ENCODE data around the gene LSM10. TPM values are rescaled to one million over a fixed set of nuclear protein-coding genes. Genes with fewer than 3 reads are reported as not detected.

The LSM10 gene
- total RNA-seq (2014; rRNA removed; shearing (Covaris generic); ENCODE audit: low replicate concordance) = 19.4 and 19.5 TPM in 2 replicates

DNA sequence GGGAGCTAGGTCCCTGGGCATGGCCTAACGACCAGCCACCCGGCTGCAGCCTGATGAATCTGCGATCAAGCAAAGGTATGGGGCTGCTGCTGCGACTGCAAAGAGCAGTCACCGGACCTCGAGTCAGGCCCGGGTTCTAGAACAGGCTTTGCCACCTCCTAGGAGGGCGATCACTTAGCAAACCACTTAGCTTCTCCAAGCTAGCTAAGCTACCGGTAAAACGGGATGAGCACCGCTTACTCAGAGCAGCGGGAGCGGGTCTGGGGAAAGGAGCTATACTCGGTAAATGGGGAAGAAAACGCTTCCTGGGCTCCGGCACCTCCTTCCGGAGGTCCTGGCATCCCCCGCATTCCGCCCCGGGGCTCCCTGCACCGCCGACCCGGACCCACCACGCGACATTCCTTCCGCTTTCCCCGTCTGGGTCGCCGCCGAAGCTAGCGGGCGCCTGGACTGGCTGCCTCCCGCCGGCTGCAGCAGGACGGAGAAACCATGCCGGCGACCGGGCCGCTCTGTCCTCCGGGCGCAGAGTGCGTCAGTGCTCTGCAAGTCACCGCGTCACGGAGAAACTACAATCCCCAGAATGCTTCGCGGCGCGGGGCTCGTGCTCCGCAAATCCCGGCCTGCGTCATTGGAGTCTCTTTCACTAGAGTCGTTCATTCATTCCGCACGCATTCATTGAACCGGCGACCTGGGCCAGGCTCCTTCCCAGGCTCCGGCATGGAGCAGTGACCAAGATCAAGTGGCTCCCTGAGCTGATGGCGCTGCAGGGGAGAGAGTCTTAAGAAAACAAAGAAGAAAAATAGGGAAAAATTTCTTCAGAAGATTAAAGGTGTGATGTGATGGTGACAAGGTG lies at the start of gene LSM10:
TSS of gene LSM10 (minus strand) at position 531 of the 853 bp plus-strand sequence. CDS start 3,779 bp downstream, outside the sequence.
- Histone ChIP-seq H3K9me2 (replicated peaks; ENCODE audit: insufficient read depth, low read length) (no peaks in the 10 kb centered on the region), H3K9me3 (ENCODE audit: low read length) (no peaks in the 10 kb centered on the region), H3K27ac (ENCODE audit: low read length) (peak within 1 kb of the TSS; percentile 58), H3K4me1 (ENCODE audit: low read length) (peaks cover 52% of the 10 kb centered on the region), H3K79me2 (ENCODE audit: low read length) (peaks cover 62% of the 10 kb centered on the region), H3K9ac (ENCODE audit: low read length) (peak within 1 kb of the TSS; percentile 92), H3K4me2 (ENCODE audit: low read depth, low read length, poor library complexity, severe bottlenecking) (peak within 1 kb of the TSS; percentile 96), H3K36me3 (ENCODE audit: insufficient read depth, low read length) (peaks cover 12% of the 10 kb centered on the region; the same call in 1 of the 2 replicates), H3K27me3 (ENCODE audit: low read length) (no peaks in the 10 kb centered on the region), H2AFZ (ENCODE audit: low read length) (peak within 1 kb of the TSS; percentile 51), H4K20me1 (ENCODE audit: insufficient read depth, low read depth, low read length) (no peaks in the 10 kb centered on the region), H3K4me3 (ENCODE audit: low read length) (peak within 1 kb of the TSS; percentile 92)
- DNase-seq = peak; percentile 97

DNA sequence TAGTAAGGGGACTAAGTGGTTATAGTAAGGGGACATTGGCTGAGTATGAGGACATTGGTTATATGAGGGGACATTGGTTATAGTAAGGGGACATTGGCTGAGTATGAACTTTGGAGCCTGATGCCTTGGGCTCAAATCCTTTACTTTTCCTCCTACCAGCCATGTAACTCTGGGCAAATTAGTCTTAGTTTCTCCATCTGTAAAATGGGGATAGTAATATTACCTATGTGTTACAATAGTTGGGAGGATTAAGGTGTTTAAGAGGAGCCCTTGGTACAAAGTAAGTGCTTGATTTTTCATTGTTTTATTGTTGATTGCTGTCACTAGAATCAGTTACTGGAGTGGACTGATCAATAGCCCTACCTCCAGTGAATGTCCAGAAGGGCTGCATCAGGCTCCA lies 49.7 kb upstream of the LSM10 start:
- Histone ChIP-seq H3K27me3 (ENCODE audit: low read length) (no peaks in the 10 kb centered on the region), H3K4me1 (ENCODE audit: low read length) (peaks cover 17% of the 10 kb centered on the region), H3K9me2 (replicated peaks; ENCODE audit: insufficient read depth, low read length) (no peaks in the 10 kb centered on the region), H3K4me3 (ENCODE audit: low read length) (no peak overlapping the region), H3K9me3 (ENCODE audit: low read length) (no peaks in the 10 kb centered on the region), H3K79me2 (ENCODE audit: low read length) (no peaks in the 10 kb centered on the region), H3K9ac (ENCODE audit: low read length) (no peak overlapping the region), H3K27ac (ENCODE audit: low read length) (no peak overlapping the region), H4K20me1 (ENCODE audit: insufficient read depth, low read depth, low read length) (no peaks in the 10 kb centered on the region), H3K36me3 (ENCODE audit: insufficient read depth, low read length) (no peaks in the 10 kb centered on the region), H2AFZ (ENCODE audit: low read length) (no peak overlapping the region), H3K4me2 (ENCODE audit: low read depth, low read length, poor library complexity, severe bottlenecking) (no peak overlapping the region)
- DNase-seq = no peak

DNA sequence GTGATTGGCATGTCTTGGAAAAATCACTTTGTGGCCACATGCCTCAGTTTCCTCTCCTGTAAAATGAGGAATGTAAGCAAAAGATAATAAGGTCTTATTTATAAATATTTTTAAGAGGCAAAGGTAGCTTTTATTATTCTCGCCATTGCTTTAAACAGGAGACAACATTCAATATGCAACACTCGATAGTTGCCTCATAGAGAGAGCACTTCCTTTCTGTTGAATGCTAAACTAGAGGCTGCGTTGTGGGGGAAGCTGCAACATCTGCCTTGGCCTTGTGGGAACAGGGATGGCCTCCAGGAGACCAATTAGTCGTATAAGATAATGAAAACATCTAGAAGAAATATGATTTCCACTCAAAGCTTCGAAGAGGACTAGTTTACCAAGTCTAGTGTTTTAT lies 49.0 kb upstream of the LSM10 start:
- Histone ChIP-seq H3K4me1 (ENCODE audit: low read length) (peaks cover 17% of the 10 kb centered on the region), H3K9ac (ENCODE audit: low read length) (no peak overlapping the region), H4K20me1 (ENCODE audit: insufficient read depth, low read depth, low read length) (no peaks in the 10 kb centered on the region), H3K27ac (ENCODE audit: low read length) (no peak overlapping the region), H3K9me2 (replicated peaks; ENCODE audit: insufficient read depth, low read length) (no peaks in the 10 kb centered on the region), H2AFZ (ENCODE audit: low read length) (no peak overlapping the region), H3K9me3 (ENCODE audit: low read length) (no peaks in the 10 kb centered on the region), H3K36me3 (ENCODE audit: insufficient read depth, low read length) (no peaks in the 10 kb centered on the region), H3K79me2 (ENCODE audit: low read length) (no peaks in the 10 kb centered on the region), H3K4me3 (ENCODE audit: low read length) (no peak overlapping the region), H3K27me3 (ENCODE audit: low read length) (no peaks in the 10 kb centered on the region), H3K4me2 (ENCODE audit: low read depth, low read length, poor library complexity, severe bottlenecking) (no peak overlapping the region)
- DNase-seq = no peak

DNA sequence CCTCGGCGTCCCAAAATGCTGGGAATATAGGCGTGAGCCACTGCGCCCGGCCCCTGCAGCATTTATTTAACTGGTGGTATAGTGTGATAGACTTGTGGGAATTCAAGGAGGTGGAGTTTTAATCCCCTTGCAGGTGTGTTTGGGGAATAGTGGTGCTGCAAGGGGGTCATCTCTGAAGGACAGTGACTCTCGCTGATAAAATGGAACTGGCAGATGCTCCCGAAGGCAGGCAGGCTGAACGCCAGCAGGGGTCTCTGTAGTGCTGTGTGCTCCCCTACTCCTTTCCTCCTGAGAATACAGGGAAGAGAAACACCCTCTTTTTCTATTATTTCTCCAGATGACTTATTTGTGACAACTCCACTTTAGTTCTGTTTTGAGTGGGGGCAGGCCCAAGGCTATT lies 48.6 kb upstream of the LSM10 start:
- Histone ChIP-seq H3K9me2 (replicated peaks; ENCODE audit: insufficient read depth, low read length) (no peaks in the 10 kb centered on the region), H3K9me3 (ENCODE audit: low read length) (no peaks in the 10 kb centered on the region), H3K4me2 (ENCODE audit: low read depth, low read length, poor library complexity, severe bottlenecking) (no peak overlapping the region), H3K4me1 (ENCODE audit: low read length) (peaks cover 14% of the 10 kb centered on the region), H3K9ac (ENCODE audit: low read length) (no peak overlapping the region), H4K20me1 (ENCODE audit: insufficient read depth, low read depth, low read length) (no peaks in the 10 kb centered on the region), H3K4me3 (ENCODE audit: low read length) (no peak overlapping the region), H2AFZ (ENCODE audit: low read length) (no peak overlapping the region), H3K27ac (ENCODE audit: low read length) (no peak overlapping the region), H3K36me3 (ENCODE audit: insufficient read depth, low read length) (no peaks in the 10 kb centered on the region), H3K79me2 (ENCODE audit: low read length) (no peaks in the 10 kb centered on the region), H3K27me3 (ENCODE audit: low read length) (no peaks in the 10 kb centered on the region)
- DNase-seq = peak; percentile 60

DNA sequence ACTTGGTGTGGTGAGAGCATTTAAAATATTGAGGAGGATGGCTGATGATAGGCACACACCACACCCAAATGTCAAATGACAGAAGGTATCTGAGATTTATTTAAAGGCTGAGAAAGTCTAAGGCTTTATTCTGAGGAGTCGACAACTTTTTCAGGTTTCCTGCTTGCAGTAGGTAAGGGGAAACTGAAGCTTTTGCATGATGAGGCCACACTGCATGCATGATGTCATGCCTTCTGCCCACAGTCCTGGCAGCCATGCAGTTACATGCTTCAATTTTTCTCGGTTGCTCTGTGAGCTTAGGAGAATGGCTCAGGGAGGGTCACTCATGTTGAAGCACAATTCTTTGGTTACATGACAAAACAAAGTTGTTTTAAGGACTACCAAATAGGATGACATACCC lies 45.6 kb upstream of the LSM10 start:
- Histone ChIP-seq H2AFZ (ENCODE audit: low read length) (no peak overlapping the region), H3K9me3 (ENCODE audit: low read length) (no peaks in the 10 kb centered on the region), H3K79me2 (ENCODE audit: low read length) (no peaks in the 10 kb centered on the region), H3K4me2 (ENCODE audit: low read depth, low read length, poor library complexity, severe bottlenecking) (no peak overlapping the region), H3K27ac (ENCODE audit: low read length) (no peak overlapping the region), H3K9me2 (replicated peaks; ENCODE audit: insufficient read depth, low read length) (no peaks in the 10 kb centered on the region), H3K36me3 (ENCODE audit: insufficient read depth, low read length) (no peaks in the 10 kb centered on the region), H3K27me3 (ENCODE audit: low read length) (no peaks in the 10 kb centered on the region), H3K9ac (ENCODE audit: low read length) (no peak overlapping the region), H3K4me1 (ENCODE audit: low read length) (peaks cover 4% of the 10 kb centered on the region), H3K4me3 (ENCODE audit: low read length) (no peak overlapping the region), H4K20me1 (ENCODE audit: insufficient read depth, low read depth, low read length) (no peaks in the 10 kb centered on the region)
- DNase-seq = no peak

DNA sequence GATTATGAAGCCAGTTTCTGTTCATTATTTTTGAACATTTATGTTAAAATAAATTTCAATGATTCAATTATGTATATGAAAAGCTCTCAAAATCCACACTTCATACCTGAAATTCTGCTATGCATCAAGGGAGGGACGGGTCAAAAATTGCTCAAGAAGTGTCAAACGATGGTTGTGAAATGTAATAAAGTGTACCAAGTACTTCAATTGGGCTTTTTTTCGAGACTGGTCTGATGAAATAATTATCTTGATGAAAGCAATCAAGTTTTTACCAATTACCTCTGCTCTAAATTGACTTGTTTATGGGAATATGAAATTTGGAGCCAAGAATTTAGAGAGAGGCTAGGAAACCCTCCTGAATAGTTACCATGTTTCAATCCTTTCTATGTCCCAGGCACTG lies 44.6 kb upstream of the LSM10 start:
- H3K9me3 ChIP-seq (ENCODE audit: low read length) = no peaks in the 10 kb centered on the region
- no peak overlapping the region for H3K4me2 ChIP-seq (ENCODE audit: low read depth, low read length, poor library complexity, severe bottlenecking)
- H3K79me2 ChIP-seq (ENCODE audit: low read length) = no peaks in the 10 kb centered on the region
- peaks cover 4% of the 10 kb centered on the region for H3K4me1 ChIP-seq (ENCODE audit: low read length)
- DNase-seq = no peak
- H4K20me1 ChIP-seq (ENCODE audit: insufficient read depth, low read depth, low read length) = no peaks in the 10 kb centered on the region
- H3K9ac ChIP-seq (ENCODE audit: low read length) = no peak overlapping the region
- H3K4me3 ChIP-seq (ENCODE audit: low read length) = no peak overlapping the region
- no peaks in the 10 kb centered on the region for H3K27me3 ChIP-seq (ENCODE audit: low read length)
- H3K36me3 ChIP-seq (ENCODE audit: insufficient read depth, low read length) = no peaks in the 10 kb centered on the region
- no peak overlapping the region for H2AFZ ChIP-seq (ENCODE audit: low read length)
- H3K9me2 ChIP-seq (replicated peaks; ENCODE audit: insufficient read depth, low read length) = no peaks in the 10 kb centered on the region
- no peak overlapping the region for H3K27ac ChIP-seq (ENCODE audit: low read length)

DNA sequence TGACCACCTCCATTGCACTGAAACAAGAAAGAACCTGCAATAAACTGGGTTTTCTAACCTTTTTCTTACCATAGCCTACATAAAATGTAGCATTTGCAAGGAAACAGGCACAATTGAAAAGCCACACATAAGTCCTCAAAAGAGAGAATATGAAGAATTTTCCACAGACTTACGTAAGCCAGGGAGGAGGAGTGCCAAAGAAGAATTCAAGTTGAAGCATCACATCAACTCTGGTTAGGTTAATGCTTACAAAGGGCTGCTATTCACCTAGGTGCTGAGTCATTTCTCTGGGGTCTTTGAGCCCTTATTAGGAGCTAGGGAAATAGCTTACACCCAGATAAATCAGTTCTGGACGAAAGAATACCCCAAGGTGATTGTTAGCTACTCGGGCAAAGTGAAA lies 42.9 kb upstream of the LSM10 start:
- H3K4me2 ChIP-seq (ENCODE audit: low read depth, low read length, poor library complexity, severe bottlenecking) = no peak overlapping the region
- no peak overlapping the region for H2AFZ ChIP-seq (ENCODE audit: low read length)
- H3K27ac ChIP-seq (ENCODE audit: low read length) = no peak overlapping the region
- H3K36me3 ChIP-seq (ENCODE audit: insufficient read depth, low read length) = no peaks in the 10 kb centered on the region
- H3K9me3 ChIP-seq (ENCODE audit: low read length) = no peaks in the 10 kb centered on the region
- no peaks in the 10 kb centered on the region for H3K27me3 ChIP-seq (ENCODE audit: low read length)
- DNase-seq = no peak
- no peak overlapping the region for H3K4me3 ChIP-seq (ENCODE audit: low read length)
- no peaks in the 10 kb centered on the region for H3K9me2 ChIP-seq (replicated peaks; ENCODE audit: insufficient read depth, low read length)
- no peaks in the 10 kb centered on the region for H3K79me2 ChIP-seq (ENCODE audit: low read length)
- H3K9ac ChIP-seq (ENCODE audit: low read length) = no peak overlapping the region
- H4K20me1 ChIP-seq (ENCODE audit: insufficient read depth, low read depth, low read length) = no peaks in the 10 kb centered on the region
- H3K4me1 ChIP-seq (ENCODE audit: low read length) = no peaks in the 10 kb centered on the region; the same call in 1 of the 2 replicates

DNA sequence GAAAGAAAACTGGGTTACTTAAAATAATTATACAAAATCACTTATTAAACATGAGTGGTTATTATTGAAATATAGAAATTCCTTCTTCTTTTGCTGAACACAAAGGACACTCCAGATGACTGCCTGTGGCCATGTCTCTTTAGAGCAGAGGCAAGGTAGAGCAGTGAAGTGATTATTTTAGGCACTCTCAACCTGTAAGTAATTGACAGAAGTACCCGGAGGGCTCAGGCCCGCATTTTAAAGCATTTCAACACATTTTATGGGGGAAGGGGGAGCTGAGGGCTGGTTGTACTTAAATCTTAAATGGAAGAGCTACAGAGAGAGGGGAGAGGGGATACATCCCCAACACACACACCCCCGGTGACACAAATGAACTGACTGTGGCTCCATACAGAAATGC lies 42.3 kb upstream of the LSM10 start:
- DNase-seq = no peak
- Histone ChIP-seq H3K9me2 (replicated peaks; ENCODE audit: insufficient read depth, low read length) (no peaks in the 10 kb centered on the region), H3K4me3 (ENCODE audit: low read length) (no peak overlapping the region), H3K9ac (ENCODE audit: low read length) (no peak overlapping the region), H3K27ac (ENCODE audit: low read length) (no peak overlapping the region), H4K20me1 (ENCODE audit: insufficient read depth, low read depth, low read length) (no peaks in the 10 kb centered on the region), H3K36me3 (ENCODE audit: insufficient read depth, low read length) (no peaks in the 10 kb centered on the region), H3K4me1 (ENCODE audit: low read length) (no peaks in the 10 kb centered on the region; the same call in 1 of the 2 replicates), H3K4me2 (ENCODE audit: low read depth, low read length, poor library complexity, severe bottlenecking) (no peak overlapping the region), H3K27me3 (ENCODE audit: low read length) (no peaks in the 10 kb centered on the region), H3K79me2 (ENCODE audit: low read length) (no peaks in the 10 kb centered on the region), H2AFZ (ENCODE audit: low read length) (no peak overlapping the region), H3K9me3 (ENCODE audit: low read length) (no peaks in the 10 kb centered on the region)

All from Karpas-422 (cell line).